GM12878 (cell line): ENCODE results near the gene CINP.

Experiments used
- ATF2 ChIP-seq: IDR thresholded peaks from 2 replicates; pipeline ENCODE4 v1.6.1; 2012; ENCODE audit warnings: low read length, inconsistent platforms
- CTCF ChIP-seq, 3 experiments: IDR thresholded peaks in 2 of 3; conservative IDR thresholded peaks in 1 of 3; 2 replicates each; pipeline ENCODE4 v1.5.1; 2011; ENCODE audit warnings: low read depth in 3 of 3, low read length in 3 of 3, mild to moderate bottlenecking in 3 of 3, control low read depth in 2 of 3, moderate library complexity in 2 of 3, inconsistent platforms in 1 of 3, mixed read lengths in 1 of 3; ENCODE audit not compliant: control insufficient read depth in 2 of 3, insufficient read depth in 1 of 3; ENCODE audit errors: extremely low read depth in 1 of 3
- KDM1A ChIP-seq: fragments of 200-600 bp; sonication (generic); IDR thresholded peaks from 2 replicates; pipeline ENCODE4 v1.6.1; 2016; ENCODE audit warnings: borderline replicate concordance
- MTA2 ChIP-seq: fragments of 450-650 bp; IDR thresholded peaks from 2 replicates; pipeline ENCODE4 v1.6.1; 2016; ENCODE audit warnings: low read depth, mild to moderate bottlenecking, moderate library complexity
- POLR2A ChIP-seq: IDR thresholded peaks from 2 replicates; pipeline ENCODE4 v1.6.1; 2011; ENCODE audit warnings: low read depth, mild to moderate bottlenecking, low read length
- RCOR1 ChIP-seq: conservative IDR thresholded peaks from 2 replicates; pipeline ENCODE4 v1.6.1; 2012; ENCODE audit warnings: low read depth, low read length, improper control_type of control experiment
- RFX5 ChIP-seq: IDR thresholded peaks from 2 replicates; pipeline ENCODE4 v1.6.1; 2011; ENCODE audit warnings: low read depth, low read length, improper control_type of control experiment

GRCh38 chr14:102389246-102389645 is 26.6 kb upstream of the CINP start:
- TF ChIP-seq RCOR1 (no peak), MTA2 (no peak), RFX5 (no peak), CTCF (IDR thresholded peaks at IDR 0.05 in 2 of 3, conservative IDR thresholded peaks at IDR 0.05 in 1 of 3; ENCODE audit: control insufficient read depth in 2 of 3, extremely low read depth in 1 of 3, insufficient read depth in 1 of 3, low read depth in 3 of 3, low read length in 3 of 3) (no peak), KDM1A (no peak), POLR2A (no peak), ATF2 (no peak)
